T-helper 17 cell (primary cell): ENCODE data around the gene TSC22D1. TPM values are rescaled to one million over a fixed set of nuclear protein-coding genes. Genes with fewer than 3 reads are reported as not detected.

Experiments used
- ATAC-seq: fragments of 150-1000 bp; cut with Tn5 transposase; 2 replicates; pipeline ENCODE4 v1.10.0; 2021; ENCODE audit warnings: mild to moderate bottlenecking, moderate library complexity
- DNase-seq, 3 donors: peaks; one replicate each; pipeline versions ENCODE4 v3.0.0 to v3.0.0-alpha.2; 2020 to 2021
- H3K9me3 ChIP-seq: one replicate; pipeline ENCODE4 v1.7.0; 2013; ENCODE audit warnings: low read length, mild to moderate bottlenecking; ENCODE audit not compliant: control insufficient read depth, poor library complexity, severe bottlenecking
- H3K27ac Mint-ChIP-seq: one replicate; pipeline ENCODE4 v1.8.0; 2022; ENCODE audit warnings: mild to moderate bottlenecking, moderate library complexity, mixed read lengths
- H3K27me3 Mint-ChIP-seq: one replicate; pipeline ENCODE4 v1.8.0; 2022; ENCODE audit warnings: mixed read lengths
- H3K36me3 Mint-ChIP-seq: one replicate; pipeline ENCODE4 v1.8.0; 2022; ENCODE audit warnings: low read depth, mixed read lengths
- H3K4me1 Mint-ChIP-seq: one replicate; pipeline ENCODE4 v1.8.0; 2022; ENCODE audit warnings: mild to moderate bottlenecking, mixed read lengths
- H3K4me3 Mint-ChIP-seq: one replicate; pipeline ENCODE4 v1.8.0; 2022; ENCODE audit warnings: mild to moderate bottlenecking, moderate library complexity, mixed read lengths
- total RNA-seq, 4 donors: library from RNA in 2 of 4; stranded (reverse) in 2 of 4; gene quantifications; one replicate each; pipeline ENCODE4 v1.2.3 and lab custom pipeline; 2022 to 2026

TSC22D1 gene
- total RNA-seq, 2 donors from 2014 or later = 31.2 to 85.4 TPM

DNA sequence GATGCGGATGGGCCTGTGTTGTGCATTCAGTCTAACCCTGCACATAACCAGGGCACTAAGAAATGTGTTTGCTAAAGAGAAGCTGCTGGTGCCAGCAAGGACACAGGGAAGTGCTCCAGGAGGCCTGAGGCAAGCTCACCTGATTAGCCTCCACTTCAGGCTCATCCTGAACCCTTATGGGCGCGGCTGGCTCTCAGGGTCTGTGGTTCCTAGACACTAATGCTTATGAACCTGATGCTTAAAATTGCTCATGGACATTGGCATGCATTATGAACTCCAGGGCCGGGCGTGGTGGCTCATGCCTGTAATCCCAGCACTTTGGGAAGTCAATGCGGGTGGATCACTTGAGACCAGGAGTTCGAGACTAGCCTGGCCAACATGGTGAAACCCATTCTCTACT, 168.2 kb downstream of the TSC22D1 start:
- DNase-seq (no peak), ATAC-seq (no peak)
- peaks cover 57% of the 10 kb centered on the region for H3K27me3 Mint-ChIP-seq
- peaks cover 7% of the 10 kb centered on the region for H3K4me1 Mint-ChIP-seq
- peaks cover 3% of the 10 kb centered on the region for H3K36me3 Mint-ChIP-seq
- H3K4me3 Mint-ChIP-seq = no peak overlapping the region
- H3K9me3 ChIP-seq = no peaks in the 10 kb centered on the region
- no peak overlapping the region for H3K27ac Mint-ChIP-seq

- peaks cover 7% of the 10 kb centered on the region for H3K4me1 Mint-ChIP-seq
- no peak overlapping the region for H3K27ac Mint-ChIP-seq
- H3K36me3 Mint-ChIP-seq = peaks cover 3% of the 10 kb centered on the region
- no peaks in the 10 kb centered on the region for H3K9me3 ChIP-seq
- no peak overlapping the region for H3K4me3 Mint-ChIP-seq
- no peak for DNase-seq
- H3K27me3 Mint-ChIP-seq = peaks cover 61% of the 10 kb centered on the region
- ATAC-seq = no peak
Observed at GRCh38 chr13:44407379-44407778, 168.8 kb downstream of the TSC22D1 start.

DNA sequence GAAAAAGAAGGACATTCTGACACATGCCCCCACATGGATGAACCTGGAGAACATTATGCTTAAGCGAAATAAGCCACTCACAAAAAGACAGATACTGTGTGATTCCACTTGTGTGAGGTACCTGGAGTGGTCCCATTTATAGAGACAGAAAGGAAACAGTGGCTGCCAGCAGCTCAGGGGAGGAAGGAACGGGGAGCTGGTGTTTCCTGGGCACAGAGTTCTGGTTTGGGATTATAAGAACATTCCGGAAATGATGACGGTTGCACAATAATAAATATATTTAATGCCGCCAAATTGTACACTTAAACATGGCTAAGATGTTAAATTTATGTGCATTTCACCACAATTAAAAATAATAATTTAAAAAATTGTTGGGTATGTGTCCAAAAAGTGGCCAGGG, 169.5 kb downstream of the TSC22D1 start:
- DNase-seq (no peak), ATAC-seq (no peak)
- H3K36me3 Mint-ChIP-seq = peaks cover 3% of the 10 kb centered on the region
- H3K27ac Mint-ChIP-seq = no peak overlapping the region
- H3K4me3 Mint-ChIP-seq = no peak overlapping the region
- H3K27me3 Mint-ChIP-seq = peaks cover 65% of the 10 kb centered on the region
- no peaks in the 10 kb centered on the region for H3K9me3 ChIP-seq
- H3K4me1 Mint-ChIP-seq = peaks cover 7% of the 10 kb centered on the region

DNA sequence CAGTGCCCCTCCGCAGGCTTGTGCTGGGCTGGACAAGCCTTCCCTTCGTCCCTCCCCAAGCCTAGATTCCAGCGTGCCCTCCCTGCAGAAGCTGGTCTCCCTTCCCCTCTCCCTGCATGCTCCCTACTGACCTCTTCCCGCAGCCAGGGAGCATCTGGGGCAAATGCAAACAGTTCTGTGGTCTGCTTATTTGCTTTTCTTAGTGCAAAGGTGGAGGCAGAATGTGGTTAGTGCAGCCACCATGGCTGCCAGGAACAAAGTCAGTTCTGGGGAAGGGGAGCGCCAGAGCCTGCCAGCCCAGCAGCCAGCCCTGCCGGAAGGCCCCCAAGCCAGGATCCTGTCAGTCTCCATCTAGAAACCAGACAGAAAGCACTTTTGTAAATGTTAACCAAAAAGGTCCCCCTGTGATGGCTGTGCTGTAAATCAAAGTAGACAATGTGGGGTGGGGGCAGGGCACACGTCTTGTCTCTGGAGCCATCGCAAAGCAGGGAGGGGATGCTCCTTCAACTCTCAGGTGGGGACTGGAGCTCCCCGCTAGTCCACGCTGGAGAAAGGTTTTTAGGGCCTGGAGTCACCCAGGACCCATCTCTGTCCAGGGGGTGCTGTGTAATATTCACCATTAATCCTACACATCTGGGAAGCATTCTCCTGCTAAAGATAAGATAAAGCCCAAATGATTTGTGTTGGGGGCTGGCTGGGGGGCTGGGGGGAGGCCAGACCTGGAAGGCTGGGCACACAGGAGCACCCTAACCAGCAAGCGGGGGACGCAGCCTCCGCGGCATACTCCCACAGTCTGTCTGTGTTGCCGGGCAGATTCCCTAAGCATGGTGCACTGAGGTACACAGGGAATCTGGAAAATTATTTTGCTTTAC, 171.6 kb downstream of the TSC22D1 start:
- Mint-ChIP-seq H3K4me1 (peaks cover 7% of the 10 kb centered on the region), H3K27me3 (peaks cover 55% of the 10 kb centered on the region), H3K36me3 (peaks cover 3% of the 10 kb centered on the region), H3K4me3 (no peak overlapping the region), H3K27ac (no peak overlapping the region)
- H3K9me3 ChIP-seq = no peaks in the 10 kb centered on the region
- DNase-seq (no peak), ATAC-seq (no peak)

DNA sequence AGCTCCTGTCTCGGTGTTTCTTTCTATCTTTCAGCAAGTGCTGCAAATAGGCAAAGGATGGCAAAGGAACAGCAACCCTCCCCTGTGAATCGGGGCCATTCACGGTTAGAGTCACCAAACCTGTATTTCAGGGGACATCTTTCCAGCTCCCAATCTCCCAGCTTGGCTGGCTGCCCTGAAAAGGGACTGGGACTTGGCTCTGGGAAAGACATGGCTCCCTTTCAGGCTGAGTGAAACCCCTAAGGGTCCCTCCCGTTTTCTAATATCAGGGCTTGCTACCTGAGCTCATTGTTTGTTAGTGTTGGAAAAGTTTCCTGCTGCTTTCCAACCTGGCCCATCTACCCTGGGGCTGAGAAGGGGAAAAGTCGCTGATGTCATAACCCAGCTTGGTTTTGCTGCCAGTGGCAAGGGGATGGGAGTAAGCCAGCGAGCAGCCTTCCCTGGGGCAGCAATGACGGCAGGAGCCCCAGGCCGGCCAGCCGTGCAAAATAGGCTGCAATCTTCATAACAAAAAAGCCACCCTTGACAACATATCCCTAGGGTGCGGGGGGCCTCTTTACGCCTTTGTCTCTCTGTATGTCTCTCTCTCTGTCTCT, 172.6 kb downstream of the TSC22D1 start:
- H3K4me1 Mint-ChIP-seq = peaks cover 4% of the 10 kb centered on the region
- peaks cover 3% of the 10 kb centered on the region for H3K36me3 Mint-ChIP-seq
- ATAC-seq (no peak), DNase-seq (no peak)
- no peak overlapping the region for H3K27ac Mint-ChIP-seq
- H3K4me3 Mint-ChIP-seq = no peak overlapping the region
- no peaks in the 10 kb centered on the region for H3K9me3 ChIP-seq
- peaks cover 55% of the 10 kb centered on the region for H3K27me3 Mint-ChIP-seq

GRCh38 chr13:44402899-44403445, 173.2 kb downstream of the TSC22D1 start:
- Mint-ChIP-seq H3K36me3 (peaks cover 3% of the 10 kb centered on the region), H3K27me3 (peaks cover 61% of the 10 kb centered on the region), H3K27ac (no peak overlapping the region), H3K4me3 (no peak overlapping the region), H3K4me1 (peaks cover 4% of the 10 kb centered on the region)
- H3K9me3 ChIP-seq = no peaks in the 10 kb centered on the region
- ATAC-seq (no peak), DNase-seq (no peak)

DNA sequence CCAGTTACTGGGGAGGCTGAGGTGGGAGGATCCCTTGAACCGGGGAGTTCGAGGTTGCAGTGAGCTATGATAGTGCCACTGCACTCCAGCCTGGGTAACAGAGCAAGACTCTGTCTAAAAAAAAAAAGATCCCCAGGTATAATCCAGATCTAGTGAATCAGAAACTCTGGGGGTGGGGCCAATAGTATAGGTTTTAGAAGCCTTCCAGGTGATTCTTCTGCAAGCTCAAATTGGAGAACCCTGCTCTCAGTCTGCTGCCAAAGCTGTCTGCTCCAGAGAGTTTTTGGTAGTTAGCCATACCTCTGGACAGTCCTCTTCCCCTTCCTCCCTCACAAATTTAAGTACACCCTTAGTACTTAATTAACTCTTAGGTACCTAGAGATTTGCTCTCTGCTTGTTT, 174.6 kb downstream of the TSC22D1 start:
- no peak overlapping the region for H3K27ac Mint-ChIP-seq

GRCh38 chr13:44400736-44401135, 175.4 kb downstream of the TSC22D1 start:
- Mint-ChIP-seq H3K36me3 (peaks cover 3% of the 10 kb centered on the region), H3K4me3 (no peak overlapping the region), H3K4me1 (peaks cover 4% of the 10 kb centered on the region), H3K27me3 (peaks cover 62% of the 10 kb centered on the region), H3K27ac (no peak overlapping the region)
- DNase-seq (no peak), ATAC-seq (no peak)
- no peaks in the 10 kb centered on the region for H3K9me3 ChIP-seq

More for the DNA sequence above, 174.6 kb downstream of the TSC22D1 start:
- H3K36me3 Mint-ChIP-seq = peaks cover 3% of the 10 kb centered on the region
- H3K9me3 ChIP-seq = no peaks in the 10 kb centered on the region
- peaks cover 4% of the 10 kb centered on the region for H3K4me1 Mint-ChIP-seq
- DNase-seq (no peak), ATAC-seq (no peak)
- H3K4me3 Mint-ChIP-seq = no peak overlapping the region
- peaks cover 66% of the 10 kb centered on the region for H3K27me3 Mint-ChIP-seq

GRCh38 chr13:44399074-44399473, 177.1 kb downstream of the TSC22D1 start:
- Mint-ChIP-seq H3K27me3 (peaks cover 54% of the 10 kb centered on the region), H3K36me3 (peaks cover 3% of the 10 kb centered on the region), H3K27ac (no peak overlapping the region), H3K4me1 (peaks cover 2% of the 10 kb centered on the region), H3K4me3 (no peak overlapping the region)
- H3K9me3 ChIP-seq = no peaks in the 10 kb centered on the region
- no peak for DNase-seq
- no peak for ATAC-seq

DNA sequence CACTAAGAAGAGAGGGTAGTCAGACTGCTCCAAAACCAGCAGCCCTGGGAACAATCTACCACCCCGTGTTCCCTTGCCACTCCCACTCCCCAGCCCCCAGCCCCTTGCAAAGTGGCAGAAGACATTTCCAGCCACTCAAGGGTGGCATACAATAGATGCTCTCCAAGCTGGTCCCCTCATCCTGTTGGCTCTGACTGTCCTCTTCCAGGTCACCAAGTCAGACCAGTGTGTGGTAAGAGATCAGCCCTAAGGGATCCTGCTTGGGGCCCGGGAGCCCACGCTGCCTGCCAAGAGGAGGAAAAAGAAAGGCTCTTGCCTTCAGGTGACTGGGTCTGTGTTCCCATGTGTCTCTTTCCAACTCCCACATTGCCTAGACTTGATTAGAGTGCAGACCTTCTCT, 177.5 kb downstream of the TSC22D1 start:
- no peak overlapping the region for H3K27ac Mint-ChIP-seq
- H3K9me3 ChIP-seq = no peaks in the 10 kb centered on the region
- no peak overlapping the region for H3K4me3 Mint-ChIP-seq
- H3K4me1 Mint-ChIP-seq = no peaks in the 10 kb centered on the region
- peaks cover 51% of the 10 kb centered on the region for H3K27me3 Mint-ChIP-seq
- DNase-seq (no peak), ATAC-seq (no peak)
- H3K36me3 Mint-ChIP-seq = no peaks in the 10 kb centered on the region

GRCh38 chr13:44397766-44398223, 178.3 kb downstream of the TSC22D1 start:
- no peak for ATAC-seq
- DNase-seq = no peak
- no peaks in the 10 kb centered on the region for H3K9me3 ChIP-seq
- Mint-ChIP-seq H3K36me3 (no peaks in the 10 kb centered on the region), H3K4me3 (no peak overlapping the region), H3K4me1 (peaks cover 2% of the 10 kb centered on the region), H3K27ac (no peak overlapping the region), H3K27me3 (peaks cover 52% of the 10 kb centered on the region)

GRCh38 chr13:44396701-44397580, 179.2 kb downstream of the TSC22D1 start:
- Mint-ChIP-seq H3K27ac (no peak overlapping the region), H3K27me3 (peaks cover 56% of the 10 kb centered on the region), H3K4me3 (no peak overlapping the region), H3K4me1 (peaks cover 2% of the 10 kb centered on the region), H3K36me3 (no peaks in the 10 kb centered on the region)
- ATAC-seq (no peak), DNase-seq (no peak)
- no peaks in the 10 kb centered on the region for H3K9me3 ChIP-seq
